ENCODE results near the gene C4A.
"Not testable (repeated sequence)": the region's sequence is repeated elsewhere in the genome, so short reads cannot be mapped to it uniquely, and the experiment has no call there.

DNA sequence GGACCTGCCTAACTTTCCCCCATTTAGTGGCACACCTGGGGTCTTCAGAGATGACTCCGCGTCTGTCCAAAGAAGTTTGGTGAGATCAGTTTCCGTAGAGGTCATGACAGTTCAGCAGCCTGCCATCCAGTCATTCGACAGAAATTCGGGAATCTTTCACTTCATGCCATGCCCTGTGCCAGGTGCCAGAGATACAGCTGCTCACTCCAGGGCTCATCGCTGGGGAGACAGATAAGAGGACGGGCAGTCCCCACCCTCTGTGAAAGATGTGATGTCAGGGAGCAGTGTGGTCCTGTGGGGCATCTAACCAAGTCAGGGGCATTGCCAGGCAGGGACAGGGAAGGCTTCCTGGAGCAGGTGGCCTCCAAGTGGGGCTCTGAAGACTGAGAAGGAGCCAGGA, 21.4 kb downstream of the C4A start:
- not testable (repeated sequence) for TF ChIP-seq POLR2A (IDR thresholded peaks at IDR 0.05; ENCODE audit: low read length); RAD21 (conservative IDR thresholded peaks at IDR 0.05 in 1 of 2, IDR thresholded peaks at IDR 0.05 in 1 of 2); EP300 (IDR thresholded peaks at IDR 0.05); POLR2AphosphoS2 (conservative IDR thresholded peaks at IDR 0.05; ENCODE audit: low read length); FOXS1 (CRISPR knock-in tag; IDR thresholded peaks at IDR 0.05); CHD2 (IDR thresholded peaks at IDR 0.05; ENCODE audit: low read length, partially characterized antibody); ZC3H11A (IDR thresholded peaks at IDR 0.05); ZFP36 (IDR thresholded peaks at IDR 0.05; ENCODE audit: borderline replicate concordance, partially characterized antibody); CBX8 (IDR thresholded peaks at IDR 0.05); ZSCAN20 (CRISPR knock-in tag; IDR thresholded peaks at IDR 0.05)
- TF ChIP-seq, protein P1, sequence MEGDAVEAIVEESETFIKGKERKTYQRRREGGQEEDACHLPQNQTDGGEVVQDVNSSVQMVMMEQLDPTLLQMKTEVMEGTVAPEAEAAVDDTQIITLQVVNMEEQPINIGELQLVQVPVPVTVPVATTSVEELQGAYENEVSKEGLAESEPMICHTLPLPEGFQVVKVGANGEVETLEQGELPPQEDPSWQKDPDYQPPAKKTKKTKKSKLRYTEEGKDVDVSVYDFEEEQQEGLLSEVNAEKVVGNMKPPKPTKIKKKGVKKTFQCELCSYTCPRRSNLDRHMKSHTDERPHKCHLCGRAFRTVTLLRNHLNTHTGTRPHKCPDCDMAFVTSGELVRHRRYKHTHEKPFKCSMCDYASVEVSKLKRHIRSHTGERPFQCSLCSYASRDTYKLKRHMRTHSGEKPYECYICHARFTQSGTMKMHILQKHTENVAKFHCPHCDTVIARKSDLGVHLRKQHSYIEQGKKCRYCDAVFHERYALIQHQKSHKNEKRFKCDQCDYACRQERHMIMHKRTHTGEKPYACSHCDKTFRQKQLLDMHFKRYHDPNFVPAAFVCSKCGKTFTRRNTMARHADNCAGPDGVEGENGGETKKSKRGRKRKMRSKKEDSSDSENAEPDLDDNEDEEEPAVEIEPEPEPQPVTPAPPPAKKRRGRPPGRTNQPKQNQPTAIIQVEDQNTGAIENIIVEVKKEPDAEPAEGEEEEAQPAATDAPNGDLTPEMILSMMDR (IDR thresholded peaks at IDR 0.05), result not testable (repeated sequence)
- TF ChIP-seq, protein P2, sequence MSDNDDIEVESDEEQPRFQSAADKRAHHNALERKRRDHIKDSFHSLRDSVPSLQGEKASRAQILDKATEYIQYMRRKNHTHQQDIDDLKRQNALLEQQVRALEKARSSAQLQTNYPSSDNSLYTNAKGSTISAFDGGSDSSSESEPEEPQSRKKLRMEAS (IDR thresholded peaks at IDR 0.05), result not testable (repeated sequence)
- TF ChIP-seq, protein P3, sequence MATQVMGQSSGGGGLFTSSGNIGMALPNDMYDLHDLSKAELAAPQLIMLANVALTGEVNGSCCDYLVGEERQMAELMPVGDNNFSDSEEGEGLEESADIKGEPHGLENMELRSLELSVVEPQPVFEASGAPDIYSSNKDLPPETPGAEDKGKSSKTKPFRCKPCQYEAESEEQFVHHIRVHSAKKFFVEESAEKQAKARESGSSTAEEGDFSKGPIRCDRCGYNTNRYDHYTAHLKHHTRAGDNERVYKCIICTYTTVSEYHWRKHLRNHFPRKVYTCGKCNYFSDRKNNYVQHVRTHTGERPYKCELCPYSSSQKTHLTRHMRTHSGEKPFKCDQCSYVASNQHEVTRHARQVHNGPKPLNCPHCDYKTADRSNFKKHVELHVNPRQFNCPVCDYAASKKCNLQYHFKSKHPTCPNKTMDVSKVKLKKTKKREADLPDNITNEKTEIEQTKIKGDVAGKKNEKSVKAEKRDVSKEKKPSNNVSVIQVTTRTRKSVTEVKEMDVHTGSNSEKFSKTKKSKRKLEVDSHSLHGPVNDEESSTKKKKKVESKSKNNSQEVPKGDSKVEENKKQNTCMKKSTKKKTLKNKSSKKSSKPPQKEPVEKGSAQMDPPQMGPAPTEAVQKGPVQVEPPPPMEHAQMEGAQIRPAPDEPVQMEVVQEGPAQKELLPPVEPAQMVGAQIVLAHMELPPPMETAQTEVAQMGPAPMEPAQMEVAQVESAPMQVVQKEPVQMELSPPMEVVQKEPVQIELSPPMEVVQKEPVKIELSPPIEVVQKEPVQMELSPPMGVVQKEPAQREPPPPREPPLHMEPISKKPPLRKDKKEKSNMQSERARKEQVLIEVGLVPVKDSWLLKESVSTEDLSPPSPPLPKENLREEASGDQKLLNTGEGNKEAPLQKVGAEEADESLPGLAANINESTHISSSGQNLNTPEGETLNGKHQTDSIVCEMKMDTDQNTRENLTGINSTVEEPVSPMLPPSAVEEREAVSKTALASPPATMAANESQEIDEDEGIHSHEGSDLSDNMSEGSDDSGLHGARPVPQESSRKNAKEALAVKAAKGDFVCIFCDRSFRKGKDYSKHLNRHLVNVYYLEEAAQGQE (IDR thresholded peaks at IDR 0.05), result not testable (repeated sequence)
